HUES64 (cell line): Measurements from ENCODE around the gene C7orf25.
"Not testable (repeated sequence)": the region's sequence is repeated elsewhere in the genome, so short reads cannot be mapped to it uniquely, and the experiment has no call there.

Source experiments
- H3K27ac ChIP-seq: 2 replicates; pipeline ENCODE4 v1.7.0; 2013; ENCODE audit warnings: low read depth, low read length, inconsistent platforms
- H3K27me3 ChIP-seq: 2 replicates; pipeline ENCODE4 v1.6.1; 2013; ENCODE audit warnings: mild to moderate bottlenecking, low read length; ENCODE audit not compliant: insufficient read depth
- H3K36me3 ChIP-seq: 2 replicates; pipeline ENCODE4 v1.6.1; 2013; ENCODE audit warnings: mild to moderate bottlenecking, low read length; ENCODE audit not compliant: insufficient read depth
- H3K4me1 ChIP-seq: 2 replicates; pipeline ENCODE4 v1.6.1; 2013; ENCODE audit warnings: mild to moderate bottlenecking, low read length, moderate library complexity; ENCODE audit not compliant: insufficient read depth
- H3K4me3 ChIP-seq: 2 replicates; pipeline ENCODE4 v1.5.1; 2013; ENCODE audit warnings: mild to moderate bottlenecking, low read length, moderate library complexity
- H3K9ac ChIP-seq: 2 replicates; pipeline ENCODE4 v1.6.1; 2013; ENCODE audit warnings: mild to moderate bottlenecking, low read depth, low read length
- H3K9me3 ChIP-seq: 2 replicates; pipeline ENCODE4 v1.6.1; 2013; ENCODE audit warnings: low read depth, low read length; ENCODE audit not compliant: insufficient read depth
- WGBS: fragments of 150-250, 120-280 bp; methylation state at CpG from one replicate; pipeline ENCODE4 v1.1.7; 2013; ENCODE audit warnings: missing lambda C conversion rate; 5-methylcytosine and 5-hydroxymethylcytosine counted together

Gene C7orf25

GRCh38 chr7:42902331-42902730 lies 9.5 kb downstream of the C7orf25 start:
- Histone ChIP-seq H3K4me1 (no peaks in the 10 kb centered on the region), H3K4me3 (no peak overlapping the region), H3K9ac (no peak overlapping the region), H3K36me3 (no peaks in the 10 kb centered on the region), H3K9me3 (no peaks in the 10 kb centered on the region), H3K27me3 (no peaks in the 10 kb centered on the region), H3K27ac (no peak overlapping the region)
- WGBS = 64% methylated on average over 3 of the region's 3 CpGs

GRCh38 chr7:42900842-42901241 lies 11.0 kb downstream of the C7orf25 start:
- no peaks in the 10 kb centered on the region for H3K36me3 ChIP-seq
- no peaks in the 10 kb centered on the region for H3K4me1 ChIP-seq
- H3K9ac ChIP-seq = no peak overlapping the region
- H3K27me3 ChIP-seq = no peaks in the 10 kb centered on the region
- H3K4me3 ChIP-seq = no peak overlapping the region
- no peak overlapping the region for H3K27ac ChIP-seq
- no peaks in the 10 kb centered on the region for H3K9me3 ChIP-seq

DNA sequence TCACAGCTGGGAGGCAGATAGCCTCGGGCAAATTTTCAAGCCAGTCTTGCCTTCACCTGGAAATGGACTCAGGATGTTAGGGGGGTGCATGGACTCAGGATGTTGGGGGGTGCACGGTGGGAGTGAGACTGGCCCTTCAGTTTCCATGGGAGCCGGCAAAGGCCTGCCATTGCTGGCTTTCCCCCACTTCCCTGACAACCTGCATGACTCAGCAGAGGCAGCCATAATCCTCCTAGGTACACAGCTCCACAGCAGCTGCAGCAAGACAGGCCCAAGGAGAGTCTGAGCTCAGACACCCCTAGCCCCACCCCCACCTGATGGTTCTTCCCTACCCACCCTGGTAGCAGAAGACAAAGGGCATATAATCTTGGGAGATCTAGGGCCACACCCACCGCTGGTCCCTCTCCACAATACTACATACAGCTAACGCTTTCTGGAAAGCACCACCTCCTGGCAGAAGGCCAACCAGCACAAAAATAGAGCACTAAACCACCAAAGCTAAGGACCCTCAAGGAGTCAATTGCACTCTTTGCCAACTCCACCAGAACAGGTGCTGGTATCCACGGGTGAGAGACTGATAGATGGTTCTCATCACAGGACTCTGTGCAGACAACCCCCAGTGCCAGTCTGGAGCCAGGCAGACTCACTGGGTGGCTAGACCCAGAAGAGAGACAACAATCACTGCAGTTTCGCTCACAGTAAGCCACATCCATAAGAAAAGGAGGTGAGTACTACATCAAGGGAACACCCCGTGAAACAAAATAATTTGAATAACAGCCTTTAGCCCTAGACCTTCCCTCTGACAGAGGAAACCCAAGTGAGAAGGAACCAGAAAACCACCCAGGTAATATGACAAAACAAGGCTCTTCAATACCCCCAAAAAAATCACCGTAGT lies 18.3 kb downstream of the C7orf25 start:
- H3K9ac ChIP-seq = peak overlapping the region; percentile 12; the same call in 1 of the 2 replicates
- 52% methylated on average over 8 of the region's 9 CpGs for WGBS
- peak overlapping the region; percentile 71; the same call in 1 of the 2 replicates for H3K27ac ChIP-seq
- no peaks in the 10 kb centered on the region for H3K27me3 ChIP-seq
- no peaks in the 10 kb centered on the region for H3K9me3 ChIP-seq
- no peak overlapping the region for H3K4me3 ChIP-seq
- H3K4me1 ChIP-seq = peaks cover 14% of the 10 kb centered on the region
- H3K36me3 ChIP-seq = no peaks in the 10 kb centered on the region

DNA sequence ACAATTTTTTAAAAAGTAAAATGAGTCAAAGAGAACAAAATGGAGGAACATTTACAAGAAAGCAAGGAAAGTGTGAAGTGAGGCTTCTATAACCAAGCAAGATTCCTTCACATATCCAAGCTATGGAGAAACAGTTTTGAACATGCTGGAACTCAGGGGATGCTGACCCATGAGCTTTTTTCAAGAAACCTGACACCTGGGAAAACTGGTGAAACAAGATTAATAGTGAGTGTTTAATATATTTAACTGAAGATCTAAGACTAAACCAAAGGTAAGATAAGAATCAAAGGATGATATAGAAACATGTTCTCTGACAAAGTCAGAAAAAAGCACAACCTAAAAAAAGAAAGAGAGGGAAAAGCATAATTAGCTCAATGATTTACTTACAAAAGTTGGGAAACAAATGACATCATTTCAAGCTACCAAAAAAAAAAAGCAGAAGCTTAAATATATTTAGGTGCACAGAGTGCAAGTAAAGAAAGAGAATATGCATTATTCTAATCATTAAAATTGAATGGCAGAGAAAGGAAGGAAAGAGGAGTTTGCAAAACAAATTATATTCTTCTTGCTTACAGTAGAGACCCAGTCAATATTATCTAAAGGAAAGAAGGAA lies 24.9 kb downstream of the C7orf25 start:
- Histone ChIP-seq H3K9me3 (no peaks in the 10 kb centered on the region), H3K27me3 (no peaks in the 10 kb centered on the region), H3K4me3 (peak overlapping the region; percentile 75), H3K36me3 (no peaks in the 10 kb centered on the region), H3K4me1 (peaks cover 24% of the 10 kb centered on the region), H3K27ac (no peak overlapping the region), H3K9ac (peak overlapping the region; percentile 44; the same call in 1 of the 2 replicates)

- Histone ChIP-seq H3K36me3 (no peaks in the 10 kb centered on the region), H3K9ac (no peak overlapping the region), H3K4me3 (no peak overlapping the region), H3K9me3 (no peaks in the 10 kb centered on the region), H3K4me1 (peaks cover 26% of the 10 kb centered on the region), H3K27ac (no peak overlapping the region), H3K27me3 (no peaks in the 10 kb centered on the region)
- WGBS = 93% methylated on average over 2 of the region's 2 CpGs
Measured at GRCh38 chr7:42886129-42886528, 25.7 kb downstream of the C7orf25 start.

GRCh38 chr7:42885183-42885582 lies 26.7 kb downstream of the C7orf25 start:
- not testable (repeated sequence) for H3K27ac ChIP-seq

DNA sequence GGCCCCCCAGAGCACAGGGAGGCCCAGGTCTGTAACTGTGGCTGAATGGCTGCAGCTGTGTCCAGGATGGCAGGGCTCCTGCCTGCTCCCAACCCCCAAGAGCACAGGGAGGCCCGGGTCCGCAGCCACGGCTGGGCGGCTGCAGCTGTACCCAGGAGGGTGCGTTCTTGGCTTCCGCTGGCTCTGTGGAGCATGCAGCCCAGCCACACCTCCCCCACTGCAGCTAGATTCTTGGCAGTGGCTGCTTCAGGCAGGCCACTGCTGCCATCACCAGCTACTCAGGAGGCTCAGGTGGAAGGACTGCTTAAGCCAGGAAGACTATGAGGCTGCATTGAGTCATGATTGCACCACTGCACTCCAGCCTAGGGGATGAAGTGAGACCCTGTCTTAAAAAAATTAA lies 27.9 kb downstream of the C7orf25 start:
- H3K4me3 ChIP-seq = no peak overlapping the region
- no peak overlapping the region for H3K9ac ChIP-seq
- no peaks in the 10 kb centered on the region for H3K27me3 ChIP-seq
- WGBS = 80% methylated on average over 6 of the region's 6 CpGs
- H3K4me1 ChIP-seq = peaks cover 27% of the 10 kb centered on the region
- 0 out of 2 replicates have a peak, but pooled peaks cover 3% of the 10 kb centered on the region for H3K9me3 ChIP-seq
- H3K36me3 ChIP-seq = no peaks in the 10 kb centered on the region
- no peak overlapping the region for H3K27ac ChIP-seq

More at GRCh38 chr7:42885183-42885582, 26.7 kb downstream of the C7orf25 start:
- H3K9me3 ChIP-seq, H3K27me3 ChIP-seq, H3K9ac ChIP-seq, H3K4me3 ChIP-seq, H3K36me3 ChIP-seq: not testable (repeated sequence)
- H3K4me1 ChIP-seq = peaks cover 34% of the 10 kb centered on the region
- WGBS = 94% methylated on average over 8 of the region's 8 CpGs

DNA sequence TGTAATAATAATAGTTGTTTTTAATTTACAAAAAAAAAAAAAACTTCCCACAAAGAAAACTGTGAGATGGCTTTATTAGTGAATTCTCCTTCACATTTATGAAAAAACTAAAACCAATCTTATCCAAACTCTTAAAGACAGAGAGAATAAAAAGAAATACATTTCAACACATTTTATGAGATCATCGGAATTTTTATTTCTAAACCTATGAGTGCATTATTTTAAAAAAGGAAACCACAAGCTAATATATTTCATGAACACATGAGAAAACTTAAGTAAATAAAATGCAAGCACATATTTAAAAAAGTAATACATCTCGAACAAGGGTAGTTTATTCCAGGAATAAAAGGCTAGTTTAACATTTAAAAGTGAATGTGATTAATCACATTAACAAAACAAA lies 31.5 kb downstream of the C7orf25 start:
- H3K36me3 ChIP-seq = no peaks in the 10 kb centered on the region
- H3K4me1 ChIP-seq = peaks cover 19% of the 10 kb centered on the region
- H3K4me3 ChIP-seq = no peak overlapping the region
- H3K9me3 ChIP-seq = 0 out of 2 replicates have a peak, but pooled peaks cover 3% of the 10 kb centered on the region
- no peaks in the 10 kb centered on the region for H3K27me3 ChIP-seq
- H3K9ac ChIP-seq = no peak overlapping the region
- no peak overlapping the region for H3K27ac ChIP-seq
- no CpG with 5 or more reads among the region's 2 CpGs for WGBS

DNA sequence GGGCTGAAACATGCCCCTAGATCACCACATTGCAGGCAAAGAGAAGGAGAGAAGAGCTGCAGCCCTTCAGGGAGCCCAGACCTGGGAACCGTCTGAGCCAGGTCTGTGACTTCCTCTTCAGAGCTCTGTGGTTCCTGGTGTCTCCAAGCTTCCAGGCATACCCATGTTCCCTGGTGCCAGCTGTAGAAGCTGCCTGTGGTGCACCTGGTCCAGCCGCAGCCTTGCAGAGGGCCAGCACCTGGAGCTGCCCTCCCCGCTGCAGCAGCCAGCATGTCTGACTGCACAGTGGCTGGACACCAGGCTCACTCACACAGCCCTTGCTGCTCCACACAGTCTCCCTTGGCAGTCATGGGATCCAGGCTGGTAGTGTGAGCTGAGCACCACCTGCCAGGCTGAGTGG lies 33.6 kb downstream of the C7orf25 start:
- 94% methylated on average over 3 of the region's 3 CpGs for WGBS
- no peak overlapping the region for H3K4me3 ChIP-seq
- H3K27ac ChIP-seq = no peak overlapping the region
- no peak overlapping the region for H3K9ac ChIP-seq
- H3K27me3 ChIP-seq = no peaks in the 10 kb centered on the region
- 0 out of 2 replicates have a peak, but pooled peaks cover 3% of the 10 kb centered on the region for H3K9me3 ChIP-seq
- peaks cover 19% of the 10 kb centered on the region for H3K4me1 ChIP-seq
- H3K36me3 ChIP-seq = no peaks in the 10 kb centered on the region

GRCh38 chr7:42877862-42878261 lies 34.0 kb downstream of the C7orf25 start:
- Histone ChIP-seq H3K27ac (no peak overlapping the region), H3K4me3 (no peak overlapping the region), H3K27me3 (no peaks in the 10 kb centered on the region), H3K9me3 (0 out of 2 replicates have a peak, but pooled peaks cover 3% of the 10 kb centered on the region), H3K4me1 (peaks cover 19% of the 10 kb centered on the region), H3K36me3 (no peaks in the 10 kb centered on the region), H3K9ac (no peak overlapping the region)
- 87% methylated on average over 2 of the region's 2 CpGs for WGBS
